B cell (primary cell): ENCODE results near the gene CDKN1A. TPM values are rescaled to one million over a fixed set of nuclear protein-coding genes. Genes with fewer than 3 reads are reported as not detected.

Experiments used
- ATAC-seq: fragments of 200-7000 bp; cut with Tn5 transposase; one replicate; pipeline ENCODE4 v1.10.0; 2021; ENCODE audit warnings: low read depth, mild to moderate bottlenecking, moderate number of reproducible peaks, moderate library complexity
- CTCF ChIA-PET: fragments of 350-600 bp; sonication (Branson Sonifier 250); formaldehyde crosslinking; loops from one replicate; lab custom pipeline; 2021; ENCODE audit warnings: antibody characterized with exemption, inconsistent platforms; lab: Charles Lee
- POLR2A ChIA-PET: fragments of 350-600 bp; sonication (Branson Sonifier 250); formaldehyde crosslinking; loops from one replicate; lab custom pipeline; 2021; ENCODE audit warnings: antibody characterized with exemption; lab: Charles Lee
- DNase-seq: peaks from one replicate; pipeline ENCODE4 v3.0.0; 2013
- H2AFZ ChIP-seq: 2 replicates; pipeline ENCODE4 v1.6.1; 2012; ENCODE audit warnings: mild to moderate bottlenecking, low read depth, low read length; ENCODE audit not compliant: insufficient read depth, poor library complexity, severe bottlenecking
- H3K27ac ChIP-seq, 2 donors: 1 replicate in 1 of 2; 2 replicates in 1 of 2; pipeline ENCODE4 v1.5.1; 2012 to 2013; ENCODE audit warnings: low read length in 2 of 2, mild to moderate bottlenecking in 2 of 2, moderate library complexity in 1 of 2
- H3K27me3 ChIP-seq, 4 experiments: fragments of 200-600 bp in 1 of 4; sonication (generic) in 1 of 4; replicated peaks in 1 of 4; 1 replicate in 2 of 4; 2 replicates in 2 of 4; pipeline versions ENCODE4 v1.6.1 to v1.7.0; 2013 to 2016; ENCODE audit warnings: low read length in 3 of 4, mild to moderate bottlenecking in 2 of 4, mixed read lengths in 1 of 4, moderate library complexity in 1 of 4; ENCODE audit not compliant: insufficient read depth in 4 of 4, control insufficient read depth in 3 of 4; ENCODE audit errors: control extremely low read depth in 1 of 4
- H3K36me3 ChIP-seq, 2 experiments: replicated peaks in 1 of 2; 1 replicate in 1 of 2; 2 replicates in 1 of 2; pipeline versions ENCODE4 v1.6.1 to v1.7.1; 2013; ENCODE audit warnings: low read length in 1 of 2; ENCODE audit not compliant: insufficient read depth in 2 of 2, control insufficient read depth in 1 of 2; ENCODE audit errors: control extremely low read depth in 1 of 2, extremely low read depth in 1 of 2
- H3K4me1 ChIP-seq, 2 donors: fragments of 200-600 bp in 1 of 2; sonication (generic) in 1 of 2; 1 replicate in 1 of 2; 2 replicates in 1 of 2; pipeline versions ENCODE4 v1.5.1 to v1.6.1; 2013 to 2017; ENCODE audit warnings: low read length in 2 of 2; ENCODE audit not compliant: control insufficient read depth in 2 of 2, insufficient read depth in 2 of 2
- H3K4me2 ChIP-seq: replicated peaks from 2 replicates; pipeline ENCODE3; 2012; ENCODE audit warnings: mild to moderate bottlenecking, low read depth, low read length; ENCODE audit not compliant: poor library complexity, severe bottlenecking
- H3K4me3 ChIP-seq, 5 experiments: fragments of 200-600 bp in 1 of 5; sonication (generic) in 1 of 5; 1 replicate in 3 of 5; 2 replicates in 2 of 5; pipeline versions ENCODE4 v1.5.1 to v1.7.0; 2011 to 2016; ENCODE audit warnings: low read length in 4 of 5, mild to moderate bottlenecking in 4 of 5, low read depth in 2 of 5, control low read depth in 1 of 5, moderate library complexity in 1 of 5; ENCODE audit not compliant: insufficient read depth in 1 of 5; ENCODE audit errors: control extremely low read depth in 1 of 5, extremely low read depth in 1 of 5
- H3K79me2 ChIP-seq: fragments of 200-600 bp; sonication (generic); one replicate; pipeline ENCODE4 v1.6.0; 2016; ENCODE audit warnings: low read length; ENCODE audit not compliant: control insufficient read depth, insufficient read depth
- H3K9ac ChIP-seq: fragments of 200-600 bp; sonication (generic); 2 replicates; pipeline ENCODE4 v1.6.1; 2017; ENCODE audit warnings: mild to moderate bottlenecking, low read length, moderate library complexity
- H3K9me3 ChIP-seq, 3 donors: one replicate each; pipeline versions ENCODE4 v1.6.1 to v1.7.1; 2013; ENCODE audit warnings: low read length in 2 of 3; ENCODE audit not compliant: control insufficient read depth in 2 of 3, insufficient read depth in 1 of 3; ENCODE audit errors: control extremely low read depth in 1 of 3
- H4K20me1 ChIP-seq: 2 replicates; pipeline ENCODE4 v1.6.0; 2012; ENCODE audit warnings: mild to moderate bottlenecking, low read length; ENCODE audit not compliant: insufficient read depth, control insufficient read depth, poor library complexity, severe bottlenecking
- H3K27ac Mint-ChIP-seq: one replicate; pipeline ENCODE4 v1.8.0; 2021; ENCODE audit warnings: mixed read lengths
- H3K27me3 Mint-ChIP-seq: one replicate; pipeline ENCODE4 v1.8.0; 2021; ENCODE audit warnings: mixed read lengths
- H3K4me1 Mint-ChIP-seq: one replicate; pipeline ENCODE4 v1.8.0; 2021; ENCODE audit warnings: mixed read lengths
- H3K4me3 Mint-ChIP-seq: one replicate; pipeline ENCODE4 v1.8.0; 2021; ENCODE audit warnings: mixed read lengths
- H3K9me3 Mint-ChIP-seq: one replicate; pipeline ENCODE4 v1.8.0; 2022; ENCODE audit warnings: mixed read lengths; ENCODE audit not compliant: insufficient read depth
- CTCF ChIP-seq: fragments of 200-600 bp; IDR thresholded peaks from one replicate; pipeline ENCODE4 v1.8.0; 2022; ENCODE audit warnings: antibody characterized with exemption, mild to moderate bottlenecking
- EZH2 ChIP-seq: IDR thresholded peaks from 2 replicates; pipeline ENCODE4 v1.6.1; 2012; ENCODE audit warnings: borderline replicate concordance, low read depth, mild to moderate bottlenecking, moderate library complexity, low read length; ENCODE audit not compliant: insufficient read depth, poor library complexity, severe bottlenecking
- WGBS: methylation state at CpG from one replicate; pipeline ENCODE4 v1.1.5; 2013; ENCODE audit warnings: missing lambda C conversion rate; ENCODE audit not compliant: insufficient coverage; 5-methylcytosine and 5-hydroxymethylcytosine counted together
- intact Hi-C: fragments of 100-400 bp; cut with micrococcal nuclease; formaldehyde crosslinking; loops from one replicate; pipeline ENCODE4 v1.10.0; 2022
- polyA plus RNA-seq: library from polyadenylated mRNA; depleted of rRNA; stranded (reverse); fragments of >200 nt; gene quantifications from 2 replicates; pipeline ENCODE4 v1.2.3, GENCODE V29; 2012
- total RNA-seq, 2 donors: library from RNA; stranded (reverse); fragments of 120-200 nt in 1 of 2; gene quantifications; 1 replicate in 1 of 2; 2 replicates in 1 of 2; pipeline versions ENCODE4 v1.2.3 to v1.2.4, GENCODE V29; 2013 to 2022

Gene CDKN1A
- total and polyA plus RNA-seq, 2 donors (not counting 1 experiment from before 2014, with no cell fraction given), result 45.5 to 352 TPM

GRCh38 chr6:36697481-36697903 lies 19.0 kb downstream of the CDKN1A start, which contains the start of gene RAB44:
Gene RAB44, plus strand, starts transcription at chr6:36697826. Its CDS starts 6,410 bp downstream, at chr6:36704236.
- Histone ChIP-seq H3K27me3 (no peaks in the 10 kb centered on the region), H3K9me3 (peaks cover 0 to 7% (median 0%) of the 10 kb centered on the region in 3 donors), H3K4me2 (no peak within 1 kb of the TSS), H3K9ac (no peak within 1 kb of the TSS), H3K79me2 (peaks cover 6% of the 10 kb centered on the region), H3K36me3 (no peaks in the 10 kb centered on the region), H3K27ac (no peak within 1 kb of the TSS), H3K4me1 (peaks cover 44 to 47% of the 10 kb centered on the region in 2 donors), H3K4me3 (no peak within 1 kb of the TSS), H2AFZ (no peak within 1 kb of the TSS), H4K20me1 (no peaks in the 10 kb centered on the region)
- ChIA-PET POLR2A (no interaction called here), CTCF (interaction anchor here (1.1 to 1.5 kb wide), 3 partner anchors 13 to 74 kb away, joined by 4 to 5 read pairs (median 4); no protein-coding TSS in a partner anchor)
- H3K27ac Mint-ChIP-seq, result peak within 1 kb of the TSS; percentile 43
- WGBS, result 85% methylated on average over 7 of the region's 7 CpGs
- H3K4me1 Mint-ChIP-seq, result peaks cover 62% of the 10 kb centered on the region
- no peaks in the 10 kb centered on the region for H3K9me3 Mint-ChIP-seq
- H3K27me3 Mint-ChIP-seq, result no peaks in the 10 kb centered on the region
- ATAC-seq (no peak), DNase-seq (no peak)
- TF ChIP-seq EZH2 (no peak), CTCF (no peak)
- intact Hi-C loops, result no loop called here
- no peak within 1 kb of the TSS for H3K4me3 Mint-ChIP-seq

- Histone ChIP-seq H3K36me3 (no peaks in the 10 kb centered on the region), H4K20me1 (no peaks in the 10 kb centered on the region), H3K9me3 (peaks cover 0 to 7% (median 0%) of the 10 kb centered on the region in 3 donors), H3K79me2 (peaks cover 6% of the 10 kb centered on the region), H3K4me1 (peaks cover 37 to 40% of the 10 kb centered on the region in 2 donors), H3K4me2 (no peak overlapping the region), H2AFZ (no peak overlapping the region), H3K9ac (no peak overlapping the region), H3K27me3 (no peaks in the 10 kb centered on the region), H3K27ac (no peak overlapping the region), H3K4me3 (no peak overlapping the region)
- intact Hi-C loops, result no loop called here
- no peaks in the 10 kb centered on the region for H3K27me3 Mint-ChIP-seq
- H3K9me3 Mint-ChIP-seq, result no peaks in the 10 kb centered on the region
- no peak overlapping the region for H3K4me3 Mint-ChIP-seq
- peaks cover 55% of the 10 kb centered on the region for H3K4me1 Mint-ChIP-seq
- 94% methylated on average over 4 of the region's 6 CpGs for WGBS
- ChIA-PET CTCF (interaction anchor here (1.1 to 1.5 kb wide), 3 partner anchors 14 to 75 kb away, joined by 4 to 5 read pairs (median 4); no protein-coding TSS in a partner anchor), POLR2A (no interaction called here)
- no peak for TF ChIP-seq EZH2
- TF ChIP-seq CTCF, result no peak
- no peak for DNase-seq
- H3K27ac Mint-ChIP-seq, result peak overlapping the region; percentile 34
- no peak for ATAC-seq
Observed at GRCh38 chr6:36698196-36698595, 19.7 kb downstream of the CDKN1A start.
